ENCODE results near the gene ZNF326. TPM values are rescaled to one million over a fixed set of nuclear protein-coding genes. Genes with fewer than 3 reads are reported as not detected.

ZNF326 gene
- total RNA-seq, 1 donor from 2014 or later, result 57.8 TPM

DNA sequence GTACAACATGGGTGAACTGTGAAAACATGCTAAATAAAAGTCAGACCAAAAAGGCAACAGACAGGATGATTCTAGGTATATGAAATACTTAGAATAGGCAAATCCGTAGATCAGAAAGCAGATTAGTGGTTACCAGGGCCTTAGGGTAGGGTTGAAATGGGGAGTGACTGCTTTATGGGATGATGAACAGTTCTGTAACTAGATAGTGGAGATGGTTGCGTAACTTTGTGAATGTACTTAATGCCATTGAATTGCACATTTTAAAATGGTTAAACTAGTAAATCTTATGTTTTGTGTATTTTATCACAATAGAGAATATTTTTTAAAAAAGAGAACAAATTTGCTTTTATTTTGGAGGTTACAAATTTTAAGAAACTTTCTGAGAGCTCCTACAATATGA is 17.4 kb downstream of the ZNF326 start:
- Mint-ChIP-seq H3K4me3 (ENCODE audit: unreplicated experiment) (no peak overlapping the region), H3K36me3 (ENCODE audit: unreplicated experiment) (no peaks in the 10 kb centered on the region), H3K9me3 (ENCODE audit: unreplicated experiment) (no peaks in the 10 kb centered on the region), H3K27ac (ENCODE audit: unreplicated experiment) (no peak overlapping the region), H3K27me3 (ENCODE audit: unreplicated experiment) (no peaks in the 10 kb centered on the region), H3K4me1 (ENCODE audit: low read depth, unreplicated experiment) (peaks cover 4% of the 10 kb centered on the region)
- TF ChIP-seq, protein P1, sequence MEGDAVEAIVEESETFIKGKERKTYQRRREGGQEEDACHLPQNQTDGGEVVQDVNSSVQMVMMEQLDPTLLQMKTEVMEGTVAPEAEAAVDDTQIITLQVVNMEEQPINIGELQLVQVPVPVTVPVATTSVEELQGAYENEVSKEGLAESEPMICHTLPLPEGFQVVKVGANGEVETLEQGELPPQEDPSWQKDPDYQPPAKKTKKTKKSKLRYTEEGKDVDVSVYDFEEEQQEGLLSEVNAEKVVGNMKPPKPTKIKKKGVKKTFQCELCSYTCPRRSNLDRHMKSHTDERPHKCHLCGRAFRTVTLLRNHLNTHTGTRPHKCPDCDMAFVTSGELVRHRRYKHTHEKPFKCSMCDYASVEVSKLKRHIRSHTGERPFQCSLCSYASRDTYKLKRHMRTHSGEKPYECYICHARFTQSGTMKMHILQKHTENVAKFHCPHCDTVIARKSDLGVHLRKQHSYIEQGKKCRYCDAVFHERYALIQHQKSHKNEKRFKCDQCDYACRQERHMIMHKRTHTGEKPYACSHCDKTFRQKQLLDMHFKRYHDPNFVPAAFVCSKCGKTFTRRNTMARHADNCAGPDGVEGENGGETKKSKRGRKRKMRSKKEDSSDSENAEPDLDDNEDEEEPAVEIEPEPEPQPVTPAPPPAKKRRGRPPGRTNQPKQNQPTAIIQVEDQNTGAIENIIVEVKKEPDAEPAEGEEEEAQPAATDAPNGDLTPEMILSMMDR (IDR thresholded peaks at IDR 0.05; ENCODE audit: partially characterized antibody, unreplicated experiment), result no peak
- DNase-seq, result no peak

DNA sequence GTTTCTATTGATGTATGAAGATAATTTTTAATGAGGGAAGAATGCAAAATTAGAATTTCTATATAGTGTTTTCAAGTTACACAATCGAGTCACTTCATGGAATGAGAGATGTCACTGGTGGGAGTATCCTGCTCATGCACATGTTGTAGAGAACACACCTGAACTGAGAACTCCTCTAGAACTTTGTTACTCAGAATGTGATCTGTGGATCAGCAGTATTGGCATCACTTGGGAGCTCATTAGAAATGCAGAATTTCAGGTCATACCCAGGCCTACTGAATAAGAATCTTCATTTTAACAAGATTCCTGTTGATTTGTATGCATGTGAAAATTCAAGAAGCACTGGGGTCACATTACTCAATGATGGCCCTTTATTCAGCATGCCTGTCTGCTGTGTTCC is 28.8 kb downstream of the ZNF326 start:
- TF ChIP-seq, protein P1 (IDR thresholded peaks at IDR 0.05; ENCODE audit: partially characterized antibody, unreplicated experiment), result no peak

DNA sequence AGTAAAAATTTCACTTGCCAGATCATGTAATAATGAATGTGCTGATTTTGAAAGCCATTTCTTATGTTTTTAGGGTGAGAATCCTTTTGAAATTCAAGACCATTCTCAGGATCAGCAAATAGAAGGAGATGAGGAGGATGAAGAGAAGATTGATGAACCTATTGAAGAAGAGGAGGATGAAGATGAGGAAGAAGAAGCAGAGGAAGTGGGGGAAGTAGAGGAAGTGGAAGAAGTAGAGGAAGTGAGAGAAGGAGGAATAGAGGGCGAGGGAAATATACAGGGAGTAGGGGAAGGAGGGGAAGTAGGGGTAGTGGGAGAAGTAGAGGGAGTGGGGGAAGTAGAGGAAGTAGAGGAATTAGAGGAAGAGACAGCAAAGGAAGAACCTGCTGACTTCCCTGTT is 32.4 kb downstream of the ZNF326 start:
- DNase-seq, result no peak
- peaks cover 2% of the 10 kb centered on the region for H3K4me1 Mint-ChIP-seq (ENCODE audit: low read depth, unreplicated experiment)
- peaks cover 15% of the 10 kb centered on the region for H3K36me3 Mint-ChIP-seq (ENCODE audit: unreplicated experiment)
- no peak overlapping the region for H3K4me3 Mint-ChIP-seq (ENCODE audit: unreplicated experiment)
- peaks cover 2% of the 10 kb centered on the region for H3K27me3 Mint-ChIP-seq (ENCODE audit: unreplicated experiment)
- no peaks in the 10 kb centered on the region for H3K9me3 Mint-ChIP-seq (ENCODE audit: unreplicated experiment)
- TF ChIP-seq, protein P1 (IDR thresholded peaks at IDR 0.05; ENCODE audit: partially characterized antibody, unreplicated experiment), result no peak
- no peak overlapping the region for H3K27ac Mint-ChIP-seq (ENCODE audit: unreplicated experiment)

More for the DNA sequence above, 28.8 kb downstream of the ZNF326 start:
- peaks cover 15% of the 10 kb centered on the region for H3K36me3 Mint-ChIP-seq (ENCODE audit: unreplicated experiment)
- no peak overlapping the region for H3K27ac Mint-ChIP-seq (ENCODE audit: unreplicated experiment)
- no peak for DNase-seq
- no peaks in the 10 kb centered on the region for H3K9me3 Mint-ChIP-seq (ENCODE audit: unreplicated experiment)
- H3K4me1 Mint-ChIP-seq (ENCODE audit: low read depth, unreplicated experiment), result peaks cover 2% of the 10 kb centered on the region
- no peak overlapping the region for H3K4me3 Mint-ChIP-seq (ENCODE audit: unreplicated experiment)
- peaks cover 2% of the 10 kb centered on the region for H3K27me3 Mint-ChIP-seq (ENCODE audit: unreplicated experiment)

DNA sequence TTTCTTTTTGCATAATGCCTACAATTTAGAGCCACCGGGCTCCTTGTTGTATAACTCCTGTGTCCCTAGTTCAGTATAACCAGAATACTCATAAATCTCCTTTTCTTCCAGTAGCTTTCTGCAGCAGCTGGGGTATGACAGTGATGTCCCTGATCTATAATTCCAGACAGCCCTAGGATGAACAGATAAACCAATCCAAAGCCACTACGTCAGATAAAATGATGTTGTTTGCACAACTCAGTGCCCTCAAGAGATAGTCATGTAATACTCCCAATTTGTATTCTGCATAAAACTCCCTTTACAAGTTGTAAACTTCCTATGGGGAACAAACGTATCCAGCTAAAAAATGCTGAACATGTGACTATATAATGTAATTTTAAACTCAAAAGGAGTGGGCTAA is 44.7 kb downstream of the ZNF326 start:
- no peaks in the 10 kb centered on the region for H3K27me3 Mint-ChIP-seq (ENCODE audit: unreplicated experiment)
- no peak for DNase-seq
- H3K27ac Mint-ChIP-seq (ENCODE audit: unreplicated experiment), result no peak overlapping the region
- peaks cover 5% of the 10 kb centered on the region for H3K4me1 Mint-ChIP-seq (ENCODE audit: low read depth, unreplicated experiment)
- H3K4me3 Mint-ChIP-seq (ENCODE audit: unreplicated experiment), result no peak overlapping the region
- H3K36me3 Mint-ChIP-seq (ENCODE audit: unreplicated experiment), result no peaks in the 10 kb centered on the region
- no peaks in the 10 kb centered on the region for H3K9me3 Mint-ChIP-seq (ENCODE audit: unreplicated experiment)
- TF ChIP-seq, protein P1 (IDR thresholded peaks at IDR 0.05; ENCODE audit: partially characterized antibody, unreplicated experiment), result no peak

DNA sequence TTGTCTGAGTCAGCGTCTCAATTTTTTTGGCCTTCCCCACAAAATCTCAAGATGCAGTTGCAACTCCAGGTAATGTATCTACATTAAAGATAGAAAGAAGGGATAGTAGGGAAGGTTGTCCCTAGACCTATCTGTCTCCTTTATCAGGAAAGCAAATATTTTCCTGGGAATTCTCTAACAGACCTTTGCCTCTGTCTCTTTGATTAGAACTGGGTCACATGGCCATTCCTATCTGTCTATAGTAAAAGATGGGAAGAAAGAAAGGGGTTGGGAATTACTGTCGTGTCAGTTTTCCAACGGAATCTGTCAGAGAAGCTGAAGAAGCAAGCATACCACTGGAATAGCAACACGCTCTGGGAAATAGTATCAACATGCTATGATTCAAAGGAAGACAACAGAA is 48.7 kb downstream of the ZNF326 start:
- Mint-ChIP-seq H3K4me3 (ENCODE audit: unreplicated experiment) (no peak overlapping the region), H3K27ac (ENCODE audit: unreplicated experiment) (no peak overlapping the region), H3K36me3 (ENCODE audit: unreplicated experiment) (no peaks in the 10 kb centered on the region), H3K9me3 (ENCODE audit: unreplicated experiment) (no peaks in the 10 kb centered on the region), H3K4me1 (ENCODE audit: low read depth, unreplicated experiment) (peaks cover 11% of the 10 kb centered on the region), H3K27me3 (ENCODE audit: unreplicated experiment) (peaks cover 5% of the 10 kb centered on the region)
- no peak for DNase-seq
- TF ChIP-seq, protein P1 (IDR thresholded peaks at IDR 0.05; ENCODE audit: partially characterized antibody, unreplicated experiment), result no peak
